Thyroid gland (tissue), 4 donors: ENCODE data around the gene TBC1D22B. TPM values are rescaled to one million over a fixed set of nuclear protein-coding genes. Genes with fewer than 3 reads are reported as not detected.

Experiments used
- DNase-seq, 2 donors: peaks; one replicate each; pipeline ENCODE4 v3.0.0-alpha.2; 2019
- H3K27ac ChIP-seq, 3 donors: fragments of 200-600 bp; sonication (generic); 1 replicate in 2 of 3; 2 replicates in 1 of 3; pipeline ENCODE4 v1.5.1; 2016 to 2019; ENCODE audit warnings: mild to moderate bottlenecking in 1 of 3, moderate library complexity in 1 of 3
- H3K27me3 ChIP-seq: fragments of 200-600 bp; sonication (generic); one replicate; pipeline ENCODE4 v1.5.1; 2019
- H3K36me3 ChIP-seq, 2 donors: fragments of 200-600 bp; sonication (generic); one replicate each; pipeline ENCODE4 v1.5.1; 2016 to 2019
- H3K4me1 ChIP-seq, 2 donors: fragments of 200-600 bp; sonication (generic); one replicate each; pipeline ENCODE4 v1.5.1; 2017 to 2019
- H3K4me3 ChIP-seq, 3 donors: fragments of 200-600 bp; sonication (generic); replicated peaks in 1 of 3; 1 replicate in 2 of 3; 2 replicates in 1 of 3; pipeline ENCODE4 v1.5.1; 2016; ENCODE audit warnings: mild to moderate bottlenecking in 1 of 3
- H3K9me3 ChIP-seq: fragments of 200-600 bp; sonication (generic); one replicate; pipeline ENCODE4 v1.5.1; 2017
- CTCF ChIP-seq, 6 experiments: fragments of 200-600 bp in 3 of 6; fragments of 450-650 bp in 3 of 6; sonication (generic) in 3 of 6; IDR thresholded peaks; one replicate each; pipeline ENCODE4 v1.5.1; 2016 to 2019; ENCODE audit warnings: antibody characterized with exemption in 6 of 6, mild to moderate bottlenecking in 2 of 6, inconsistent platforms in 1 of 6, moderate library complexity in 1 of 6
- POLR2A ChIP-seq, 2 donors: fragments of 450-650 bp; IDR thresholded peaks; one replicate each; pipeline ENCODE4 v1.6.1; 2017; ENCODE audit warnings: antibody characterized with exemption in 2 of 2, mild to moderate bottlenecking in 2 of 2, moderate library complexity in 1 of 2
- WGBS, 2 donors: methylation state at CpG; one replicate each; pipeline ENCODE4 v1.1.5; 2017; 5-methylcytosine and 5-hydroxymethylcytosine counted together
- intact Hi-C: fragments of 100-400 bp; cut with DNase I; formaldehyde crosslinking; loops from one replicate; pipeline ENCODE4 v1.15.1; 2023
- small RNA-seq: library from RNA; depleted of rRNA; stranded (forward); fragments of <200 nt; gene quantifications from one replicate; pipeline ENCODE3, GENCODE V24; 2016
- total RNA-seq, 4 donors: library from RNA; depleted of rRNA; stranded (reverse); fragments of >200 nt; gene quantifications; one replicate each; pipeline ENCODE4 v1.2.3, GENCODE V29; 2016

TBC1D22B gene
- total RNA-seq, 4 donors from 2014 or later = 11.5 to 15.7 (median 14.2) TPM

GRCh38 chr6:37375376-37375775, 117.8 kb downstream of the TBC1D22B start:
- H3K4me1 ChIP-seq = peaks cover 17 to 28% of the 10 kb centered on the region in 2 donors
- intact Hi-C loops = no loop called here
- no peaks in the 10 kb centered on the region for H3K27me3 ChIP-seq
- no peak for TF ChIP-seq CTCF (IDR thresholded peaks at IDR 0.05)
- TF ChIP-seq POLR2A (IDR thresholded peaks at IDR 0.05) = no peak
- no peak for DNase-seq
- H3K9me3 ChIP-seq = no peaks in the 10 kb centered on the region
- no peak overlapping the region for H3K27ac ChIP-seq
- no peak overlapping the region for H3K4me3 ChIP-seq
- peaks cover 0 to 2% of the 10 kb centered on the region in 2 donors for H3K36me3 ChIP-seq

GRCh38 chr6:37376078-37376743, 118.6 kb downstream of the TBC1D22B start:
- H3K27ac ChIP-seq = no peak overlapping the region
- H3K9me3 ChIP-seq = no peaks in the 10 kb centered on the region
- 87% methylated on average over 4 of the region's 4 CpGs for WGBS, 2 donors
- no peak for TF ChIP-seq POLR2A (IDR thresholded peaks at IDR 0.05)
- TF ChIP-seq CTCF (IDR thresholded peaks at IDR 0.05) = no peak
- no peak for DNase-seq
- no peaks in the 10 kb centered on the region for H3K27me3 ChIP-seq
- intact Hi-C loops = no loop called here
- H3K36me3 ChIP-seq = peaks cover 0 to 2% of the 10 kb centered on the region in 2 donors
- H3K4me1 ChIP-seq = peaks cover 15 to 20% of the 10 kb centered on the region in 2 donors
- no peak overlapping the region for H3K4me3 ChIP-seq

- 15 to 29% methylated on average over 2 of the region's 2 CpGs for WGBS, 2 donors
Measured at GRCh38 chr6:37381579-37381978, 124.0 kb downstream of the TBC1D22B start.

More at GRCh38 chr6:37381579-37381978, 124.0 kb downstream of the TBC1D22B start:
- Histone ChIP-seq H3K27me3 (no peaks in the 10 kb centered on the region), H3K9me3 (no peaks in the 10 kb centered on the region), H3K4me1 (peaks cover 0 to 3% of the 10 kb centered on the region in 2 donors), H3K36me3 (peaks cover 0 to 2% of the 10 kb centered on the region in 2 donors), H3K27ac (no peak overlapping the region), H3K4me3 (no peak overlapping the region)
- DNase-seq = peak; percentile 81
- TF ChIP-seq CTCF (IDR thresholded peaks at IDR 0.05) = peak; percentile 12 to 90 (median 78)
- TF ChIP-seq POLR2A (IDR thresholded peaks at IDR 0.05) = no peak
- intact Hi-C loops = loop anchor here (5.0 kb wide), 1 partner anchor 311 kb away; no protein-coding TSS in a partner anchor

Small RNAs within 50 kb of the gene (small RNA-seq; reads per million reads assigned to genes)
- gene AL096712.1 = not detected
- gene RN7SL273P = not detected

Other genes with a start within 250 kb of the TBC1D22B start
- 10 to 100 TPM; 13.1 to 54.5 (median 22.2) TPM for gene PIM1, start 87.6 kb upstream of the TBC1D22B start, total RNA-seq
- gene TMEM217, start 372 bp downstream of the TBC1D22B start, total RNA-seq = 1 to 10 TPM in 2 of 4 donors, under 1 TPM in 1, not detected in 1; 0.22 to 3.8 (median 1.0) TPM
- gene RNF8, start 96.2 kb downstream of the TBC1D22B start, total RNA-seq = 10 to 100 TPM in 3 of 4 donors, 1 to 10 TPM in 1; 8.0 to 18.4 (median 16.0) TPM
- gene CMTR1, start 175.4 kb downstream of the TBC1D22B start, total RNA-seq = 10 to 100 TPM; 29.3 to 41.5 (median 33.1) TPM
- 10 to 100 TPM in 3 of 4 donors, not detected in 1; 24.7 to 40.3 (median 26.6) TPM for gene CCDC167, start 242.1 kb downstream of the TBC1D22B start, total RNA-seq